NB4 (cell line): ENCODE data around the gene TM4SF20.

Experiments used
- MYC ChIP-seq: IDR thresholded peaks from 2 replicates; pipeline ENCODE4 v1.6.1; 2011; ENCODE audit warnings: low read depth, low read length
- POLR2A ChIP-seq: IDR thresholded peaks from 2 replicates; pipeline ENCODE4 v1.6.1; 2011; ENCODE audit warnings: mild to moderate bottlenecking; ENCODE audit not compliant: insufficient read length; ENCODE audit errors: extremely low read depth
- TF ChIP-seq, protein P1 (sequence below): IDR thresholded peaks from one replicate; pipeline ENCODE4 v1.5.1; 2012; ENCODE audit warnings: low read depth, low read length
- TF ChIP-seq, protein P2 (sequence below): IDR thresholded peaks from 2 replicates; pipeline ENCODE4 v1.6.1; 2011; ENCODE audit warnings: low read depth, low read length

DNA sequence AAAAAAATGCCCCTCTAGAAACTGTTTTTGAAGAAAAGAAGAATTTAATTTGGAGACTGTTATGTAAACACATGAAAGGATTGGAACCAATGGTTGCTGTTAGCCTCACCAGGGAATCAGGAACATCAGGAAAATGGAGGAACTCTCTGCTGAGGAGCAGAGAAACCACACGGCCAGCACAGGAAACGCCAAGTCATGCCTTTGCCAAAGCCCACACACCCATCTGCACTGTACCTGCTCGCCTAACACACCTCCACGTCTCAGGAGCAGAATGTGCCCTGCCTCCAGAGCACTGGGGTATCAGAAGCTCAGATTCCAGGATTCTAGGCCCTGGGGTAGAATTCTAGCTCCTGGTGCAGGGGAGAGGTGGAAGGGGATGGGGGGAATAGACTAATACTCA lies 18.5 kb upstream of the TM4SF20 start:
- TF ChIP-seq, protein P1, sequence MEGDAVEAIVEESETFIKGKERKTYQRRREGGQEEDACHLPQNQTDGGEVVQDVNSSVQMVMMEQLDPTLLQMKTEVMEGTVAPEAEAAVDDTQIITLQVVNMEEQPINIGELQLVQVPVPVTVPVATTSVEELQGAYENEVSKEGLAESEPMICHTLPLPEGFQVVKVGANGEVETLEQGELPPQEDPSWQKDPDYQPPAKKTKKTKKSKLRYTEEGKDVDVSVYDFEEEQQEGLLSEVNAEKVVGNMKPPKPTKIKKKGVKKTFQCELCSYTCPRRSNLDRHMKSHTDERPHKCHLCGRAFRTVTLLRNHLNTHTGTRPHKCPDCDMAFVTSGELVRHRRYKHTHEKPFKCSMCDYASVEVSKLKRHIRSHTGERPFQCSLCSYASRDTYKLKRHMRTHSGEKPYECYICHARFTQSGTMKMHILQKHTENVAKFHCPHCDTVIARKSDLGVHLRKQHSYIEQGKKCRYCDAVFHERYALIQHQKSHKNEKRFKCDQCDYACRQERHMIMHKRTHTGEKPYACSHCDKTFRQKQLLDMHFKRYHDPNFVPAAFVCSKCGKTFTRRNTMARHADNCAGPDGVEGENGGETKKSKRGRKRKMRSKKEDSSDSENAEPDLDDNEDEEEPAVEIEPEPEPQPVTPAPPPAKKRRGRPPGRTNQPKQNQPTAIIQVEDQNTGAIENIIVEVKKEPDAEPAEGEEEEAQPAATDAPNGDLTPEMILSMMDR = no peak
- TF ChIP-seq POLR2A = no peak
- TF ChIP-seq, protein P2, sequence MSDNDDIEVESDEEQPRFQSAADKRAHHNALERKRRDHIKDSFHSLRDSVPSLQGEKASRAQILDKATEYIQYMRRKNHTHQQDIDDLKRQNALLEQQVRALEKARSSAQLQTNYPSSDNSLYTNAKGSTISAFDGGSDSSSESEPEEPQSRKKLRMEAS = no peak
- TF ChIP-seq MYC = no peak
